ENCODE results near the gene FAM81A.
"Not testable (repeated sequence)": the region's sequence is repeated elsewhere in the genome, so short reads cannot be mapped to it uniquely, and the experiment has no call there.

Gene FAM81A

DNA sequence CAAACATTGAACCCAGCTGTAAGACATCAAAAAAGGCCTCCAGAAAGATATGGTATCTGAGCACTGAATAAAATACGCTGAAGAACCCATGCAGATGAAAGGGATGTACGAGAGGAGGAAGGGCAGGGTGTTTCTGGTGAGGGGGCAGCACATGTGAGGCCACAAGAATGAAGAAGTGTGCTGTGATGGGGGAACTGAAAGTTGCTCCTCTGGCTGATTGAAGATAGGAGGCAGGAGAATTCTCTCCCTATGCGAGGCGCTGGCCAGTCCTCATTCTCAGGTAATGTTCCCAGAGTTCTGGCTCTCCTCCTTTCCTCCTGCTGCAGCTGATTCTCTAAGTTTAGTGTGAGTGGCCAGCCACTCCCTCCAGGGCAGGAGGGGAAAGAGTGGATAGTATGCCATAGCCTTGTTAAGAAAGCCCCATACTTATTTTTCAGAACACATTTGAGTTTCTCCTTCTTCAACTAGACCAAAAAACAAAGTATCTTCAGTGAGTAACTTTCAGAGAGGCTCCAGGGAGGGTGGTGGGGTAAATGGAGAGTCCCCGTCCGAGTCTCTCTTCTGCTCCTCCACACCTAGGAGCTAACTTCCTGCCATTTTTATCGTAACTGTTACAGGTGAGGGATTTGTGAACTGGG, 38.4 kb upstream of the FAM81A start:
- Histone ChIP-seq H3K27me3 (ENCODE audit: insufficient read depth, low read length, poor library complexity) (peaks cover 4% of the 10 kb centered on the region), H3K4me3 (ENCODE audit: low read depth in 1 of 2, low read length in 2 of 2) (no peak overlapping the region), H3K79me2 (ENCODE audit: insufficient read depth, low read length) (no peaks in the 10 kb centered on the region), H3K9me3 (ENCODE audit: insufficient read depth, low read length, severe bottlenecking) (no peaks in the 10 kb centered on the region), H3K9ac (ENCODE audit: low read depth, low read length) (no peak overlapping the region), H3K27ac (ENCODE audit: low read length) (no peak overlapping the region), H3K36me3 (ENCODE audit: insufficient read depth, low read length) (no peaks in the 10 kb centered on the region), H3K4me2 (ENCODE audit: insufficient read depth, low read length) (no peak overlapping the region), H2AFZ (ENCODE audit: low read depth, low read length) (no peak overlapping the region), H3K4me1 (ENCODE audit: insufficient read depth, low read length) (no peaks in the 10 kb centered on the region), H4K20me1 (ENCODE audit: insufficient read depth, low read length) (no peaks in the 10 kb centered on the region; the same call in 1 of the 2 replicates)
- no peak for TF ChIP-seq EZH2 (IDR thresholded peaks at IDR 0.05; ENCODE audit: borderline replicate concordance, low read depth, low read length, severe bottlenecking)
- TF ChIP-seq, protein P1, sequence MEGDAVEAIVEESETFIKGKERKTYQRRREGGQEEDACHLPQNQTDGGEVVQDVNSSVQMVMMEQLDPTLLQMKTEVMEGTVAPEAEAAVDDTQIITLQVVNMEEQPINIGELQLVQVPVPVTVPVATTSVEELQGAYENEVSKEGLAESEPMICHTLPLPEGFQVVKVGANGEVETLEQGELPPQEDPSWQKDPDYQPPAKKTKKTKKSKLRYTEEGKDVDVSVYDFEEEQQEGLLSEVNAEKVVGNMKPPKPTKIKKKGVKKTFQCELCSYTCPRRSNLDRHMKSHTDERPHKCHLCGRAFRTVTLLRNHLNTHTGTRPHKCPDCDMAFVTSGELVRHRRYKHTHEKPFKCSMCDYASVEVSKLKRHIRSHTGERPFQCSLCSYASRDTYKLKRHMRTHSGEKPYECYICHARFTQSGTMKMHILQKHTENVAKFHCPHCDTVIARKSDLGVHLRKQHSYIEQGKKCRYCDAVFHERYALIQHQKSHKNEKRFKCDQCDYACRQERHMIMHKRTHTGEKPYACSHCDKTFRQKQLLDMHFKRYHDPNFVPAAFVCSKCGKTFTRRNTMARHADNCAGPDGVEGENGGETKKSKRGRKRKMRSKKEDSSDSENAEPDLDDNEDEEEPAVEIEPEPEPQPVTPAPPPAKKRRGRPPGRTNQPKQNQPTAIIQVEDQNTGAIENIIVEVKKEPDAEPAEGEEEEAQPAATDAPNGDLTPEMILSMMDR (IDR thresholded peaks at IDR 0.05; ENCODE audit: borderline replicate concordance, extremely low read depth, low read length, poor library complexity, severe bottlenecking), result no peak
- no peak for DNase-seq
- ATAC-seq (ENCODE audit: insufficient read depth, low read depth), result no peak

DNA sequence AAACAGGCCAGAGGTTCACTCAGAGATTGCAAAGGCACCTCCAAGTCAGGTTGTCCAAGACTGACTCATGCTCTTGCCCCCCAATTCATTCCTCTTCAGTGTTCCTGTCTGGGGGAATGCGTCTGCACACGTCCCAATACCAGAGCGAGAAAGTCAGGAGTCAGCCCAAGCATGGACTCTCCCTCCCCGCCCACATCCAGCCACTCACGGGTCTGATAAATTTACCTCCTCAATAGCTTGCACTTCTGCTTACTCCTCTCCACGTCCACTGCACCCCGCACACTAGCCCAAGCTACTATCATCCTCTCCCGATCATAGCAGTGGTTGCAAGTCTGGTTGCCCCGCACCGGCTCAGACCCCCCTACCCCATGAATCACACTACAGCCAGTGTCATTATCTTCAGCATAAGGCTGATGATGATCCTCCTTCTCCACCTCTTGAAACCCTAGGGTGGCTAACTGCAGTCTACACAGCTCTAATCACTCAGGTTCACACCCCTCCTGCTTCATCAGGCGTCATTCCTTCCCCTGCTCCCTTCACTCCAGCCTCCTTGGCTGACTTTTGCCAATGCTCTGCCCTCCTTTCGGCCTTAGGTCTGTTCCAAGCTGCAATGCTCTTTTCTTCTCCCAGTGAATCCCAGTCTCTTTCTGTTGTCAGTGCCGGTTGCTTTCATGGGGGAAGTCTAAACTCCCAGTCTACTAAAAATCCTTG, 37.7 kb upstream of the FAM81A start:
- Histone ChIP-seq H3K79me2 (ENCODE audit: insufficient read depth, low read length) (no peaks in the 10 kb centered on the region), H3K4me2 (ENCODE audit: insufficient read depth, low read length) (no peak overlapping the region), H4K20me1 (ENCODE audit: insufficient read depth, low read length) (no peaks in the 10 kb centered on the region; the same call in 1 of the 2 replicates), H3K27me3 (ENCODE audit: insufficient read depth, low read length, poor library complexity) (peaks cover 4% of the 10 kb centered on the region), H3K36me3 (ENCODE audit: insufficient read depth, low read length) (no peaks in the 10 kb centered on the region), H3K4me1 (ENCODE audit: insufficient read depth, low read length) (no peaks in the 10 kb centered on the region), H2AFZ (ENCODE audit: low read depth, low read length) (no peak overlapping the region), H3K9me3 (ENCODE audit: insufficient read depth, low read length, severe bottlenecking) (no peaks in the 10 kb centered on the region), H3K4me3 (ENCODE audit: low read depth in 1 of 2, low read length in 2 of 2) (no peak overlapping the region), H3K27ac (ENCODE audit: low read length) (no peak overlapping the region), H3K9ac (ENCODE audit: low read depth, low read length) (no peak overlapping the region)
- TF ChIP-seq, protein P1 (IDR thresholded peaks at IDR 0.05; ENCODE audit: borderline replicate concordance, extremely low read depth, low read length, poor library complexity, severe bottlenecking), result no peak
- TF ChIP-seq EZH2 (IDR thresholded peaks at IDR 0.05; ENCODE audit: borderline replicate concordance, low read depth, low read length, severe bottlenecking), result no peak
- ATAC-seq (ENCODE audit: insufficient read depth, low read depth), result no peak
- DNase-seq, result no peak

DNA sequence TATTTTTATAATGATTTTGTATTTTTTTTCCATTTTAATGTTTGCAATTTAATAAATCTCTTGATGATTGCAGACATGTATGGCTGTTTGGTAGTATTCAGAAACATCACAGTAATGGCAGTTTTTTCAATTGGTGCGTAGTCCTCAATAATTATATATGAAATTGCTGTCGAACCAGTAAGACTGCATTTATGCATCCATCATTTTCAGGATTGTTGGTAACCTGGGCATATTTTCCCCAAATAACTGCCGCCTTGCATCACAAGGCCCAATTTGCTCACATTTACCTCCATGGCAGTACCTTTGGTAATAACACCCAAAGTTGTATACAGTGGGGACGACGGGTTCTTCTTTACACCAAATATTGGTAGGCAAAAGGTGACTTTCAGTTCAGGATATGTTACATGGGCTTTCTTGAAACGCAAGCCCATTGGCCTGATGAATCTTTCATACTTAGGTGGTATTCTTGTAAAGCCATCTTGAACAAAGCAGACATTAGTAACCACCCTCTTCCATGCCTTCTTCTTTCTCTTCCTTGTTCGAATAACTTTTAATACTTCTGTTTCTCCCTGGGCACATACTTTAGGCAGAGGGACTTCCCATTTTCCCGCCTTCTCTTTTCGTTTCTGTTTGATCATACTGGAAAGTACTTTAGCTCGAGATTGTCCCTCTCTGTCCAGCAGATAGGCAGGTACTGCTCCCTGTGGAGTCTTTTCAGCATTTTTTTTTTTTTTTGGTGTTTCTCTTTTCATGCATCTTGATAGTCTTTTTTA, 36.7 kb upstream of the FAM81A start:
- not testable (repeated sequence) for H2AFZ ChIP-seq (ENCODE audit: low read depth, low read length); H3K36me3 ChIP-seq (ENCODE audit: insufficient read depth, low read length); H3K27ac ChIP-seq (ENCODE audit: low read length); H3K9ac ChIP-seq (ENCODE audit: low read depth, low read length); H3K4me1 ChIP-seq (ENCODE audit: insufficient read depth, low read length); H3K27me3 ChIP-seq (ENCODE audit: insufficient read depth, low read length, poor library complexity); DNase-seq; H3K4me3 ChIP-seq (ENCODE audit: low read depth in 1 of 2, low read length in 2 of 2); ATAC-seq (ENCODE audit: insufficient read depth, low read depth); H4K20me1 ChIP-seq (ENCODE audit: insufficient read depth, low read length); H3K4me2 ChIP-seq (ENCODE audit: insufficient read depth, low read length); H3K79me2 ChIP-seq (ENCODE audit: insufficient read depth, low read length); H3K9me3 ChIP-seq (ENCODE audit: insufficient read depth, low read length, severe bottlenecking)
